GM21717 (cell line): ENCODE data around the gene NPC1L1.

ENCODE experiments used
- ATAC-seq: cut with Tn5 transposase; IDR thresholded peaks from one replicate; pipeline ENCODE4 v1.9.1; 2021; ENCODE audit warnings: mild to moderate bottlenecking, moderate library complexity; ENCODE audit not compliant: unreplicated experiment

The NPC1L1 gene

DNA sequence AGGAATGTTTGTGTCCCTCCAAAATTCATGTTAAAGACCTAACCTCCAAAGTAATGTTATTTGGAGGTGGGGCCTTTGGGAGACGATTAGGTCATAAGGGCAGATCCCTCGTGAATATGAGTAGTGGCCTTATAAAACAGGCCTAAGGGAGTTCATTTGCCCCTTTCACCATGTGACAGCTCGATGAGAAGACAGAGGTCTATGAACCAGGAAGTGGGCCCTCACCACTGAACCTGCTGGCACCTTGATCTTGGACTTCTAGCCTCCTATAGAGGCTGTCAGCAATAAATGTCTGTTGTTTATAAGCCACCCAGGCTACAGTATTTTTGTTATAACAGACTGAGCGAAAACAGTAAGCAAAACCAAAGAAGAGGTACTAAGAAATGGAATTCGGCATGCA lies 64.8 kb downstream of the NPC1L1 start:
- ATAC-seq, result no peak

DNA sequence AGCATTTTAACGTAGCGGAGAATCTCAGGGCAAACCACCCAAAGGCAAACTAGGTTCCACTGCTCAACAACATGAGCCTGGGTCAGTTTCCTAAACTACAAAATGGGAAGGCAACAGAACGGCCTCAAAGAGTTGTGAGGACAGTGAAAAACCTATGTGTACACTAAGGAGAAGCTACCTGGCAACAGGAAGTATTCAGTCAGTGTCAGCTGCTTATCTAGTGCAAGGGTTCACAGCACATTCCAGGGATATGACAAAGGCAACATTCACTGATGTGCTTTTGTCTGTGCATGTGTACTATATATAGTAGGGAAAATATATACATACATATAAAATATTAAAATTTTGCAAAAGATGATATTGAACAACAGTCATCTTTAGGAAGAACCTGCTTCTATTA lies 67.8 kb downstream of the NPC1L1 start:
- no peak for ATAC-seq

DNA sequence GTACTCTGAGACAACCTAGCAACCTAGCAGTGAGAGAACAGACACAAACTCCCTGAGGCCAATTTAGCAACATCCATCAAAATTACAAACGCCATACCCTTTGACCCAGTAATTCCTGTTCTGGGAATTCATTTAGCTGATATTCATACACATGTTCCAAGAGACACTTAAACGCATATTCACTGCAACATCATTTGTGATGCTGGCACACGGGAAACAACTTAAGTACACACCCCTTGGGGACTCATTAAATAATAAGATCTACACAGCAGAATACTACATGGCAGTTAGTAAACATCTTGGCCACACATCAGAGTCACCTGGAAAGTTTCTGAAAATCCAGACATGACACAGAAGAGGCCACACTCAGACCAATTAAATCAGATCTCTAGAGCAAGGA lies 68.3 kb downstream of the NPC1L1 start:
- ATAC-seq, result no peak

DNA sequence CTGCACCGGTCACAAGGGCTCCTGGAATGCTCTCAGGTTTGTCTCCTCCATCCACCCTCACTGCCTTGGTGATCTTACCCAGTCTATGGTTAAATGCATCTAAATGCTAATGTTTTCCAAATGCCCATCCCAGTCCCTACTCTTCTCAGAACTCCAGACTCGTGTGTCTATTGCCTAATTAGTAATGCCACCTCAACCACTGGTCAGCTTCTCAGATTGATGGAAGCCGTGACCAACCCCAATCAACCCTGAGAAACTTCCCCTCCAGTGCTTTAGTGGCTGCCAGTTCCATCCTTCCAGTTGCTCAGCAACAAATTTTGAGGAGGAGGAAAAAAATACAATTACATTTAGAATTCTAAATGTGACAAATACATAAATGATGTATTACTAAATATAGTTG lies 69.3 kb downstream of the NPC1L1 start:
- no peak for ATAC-seq

GRCh38 chr7:44471436-44471835 lies 69.7 kb downstream of the NPC1L1 start:
- no peak for ATAC-seq

GRCh38 chr7:44470628-44471245 lies 70.4 kb downstream of the NPC1L1 start:
- ATAC-seq, result no peak

GRCh38 chr7:44470135-44470479 lies 71.0 kb downstream of the NPC1L1 start:
- no peak for ATAC-seq

DNA sequence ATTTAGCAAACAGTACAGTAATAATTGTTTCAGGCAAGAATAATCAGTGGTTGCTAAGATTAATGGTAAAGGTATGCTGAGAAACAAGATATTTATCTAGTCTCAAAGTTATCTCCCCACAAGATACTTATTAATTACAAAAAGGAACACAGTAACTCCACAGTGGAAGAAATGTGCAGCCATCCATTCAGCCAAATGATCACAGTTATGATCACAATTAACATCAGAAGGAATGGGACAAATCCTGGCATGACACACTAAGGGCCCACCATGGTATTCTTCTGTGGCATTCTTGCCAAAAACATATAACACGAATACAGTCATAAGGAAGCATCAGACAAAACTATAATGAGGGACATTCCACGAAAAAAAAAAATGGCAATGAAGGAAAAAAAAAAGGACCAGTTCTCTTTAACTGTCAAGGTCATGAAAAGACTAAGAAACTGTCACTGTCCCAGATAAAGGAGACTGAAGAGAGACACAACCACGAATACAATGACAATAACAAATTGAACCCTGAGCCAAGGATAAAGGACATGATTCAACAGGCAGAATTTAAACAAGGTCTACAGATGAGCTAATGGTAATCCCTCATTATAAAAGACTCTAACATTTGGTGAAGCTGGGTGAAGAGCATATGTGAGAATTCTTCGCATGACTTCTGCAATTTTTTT lies 71.5 kb downstream of the NPC1L1 start:
- no peak for ATAC-seq

DNA sequence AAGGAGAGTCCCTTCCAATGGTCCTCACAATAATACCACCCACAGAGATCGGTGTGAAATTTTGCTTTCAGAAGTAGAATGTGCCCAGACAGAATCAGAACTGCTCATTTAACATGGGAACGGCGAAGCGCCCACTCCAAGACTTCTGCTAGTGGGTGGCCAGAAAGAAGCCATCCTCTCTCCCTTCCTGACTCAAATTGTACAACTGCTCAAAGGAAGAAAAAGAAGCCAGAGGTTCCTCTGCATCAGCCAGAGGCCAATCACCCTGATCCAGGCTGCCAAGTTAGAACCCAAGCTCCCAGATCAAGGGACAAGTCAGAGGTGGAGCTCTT lies 73.9 kb downstream of the NPC1L1 start:
- ATAC-seq, result no peak

GRCh38 chr7:44466300-44467216 lies 74.6 kb downstream of the NPC1L1 start:
- ATAC-seq, result no peak

DNA sequence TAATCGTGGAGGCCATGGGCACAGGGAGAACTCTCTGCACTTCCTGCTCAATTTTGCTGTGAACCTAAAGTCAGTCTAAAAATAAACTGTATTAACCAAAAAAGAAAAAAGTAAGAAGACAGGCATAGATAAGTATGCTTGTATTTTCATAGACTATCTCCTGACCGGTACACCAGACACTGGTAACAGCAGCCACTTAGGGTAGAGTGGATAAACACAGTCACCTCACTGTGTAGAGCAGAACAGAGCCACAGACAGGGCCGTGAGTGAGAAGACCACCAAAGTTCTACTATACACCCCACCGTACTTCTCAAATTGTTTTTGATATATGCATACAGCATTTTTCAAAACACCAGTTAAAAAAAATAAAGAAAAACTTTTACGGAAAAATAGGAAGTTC lies 75.6 kb downstream of the NPC1L1 start:
- no peak for ATAC-seq

GRCh38 chr7:44463169-44463808 lies 77.8 kb downstream of the NPC1L1 start:
- ATAC-seq, result no peak
